ENCODE data around the gene HMMR.

GRCh38 chr5:163434401-163434866 is 26.0 kb upstream of the HMMR start:
- TF ChIP-seq CTCF (IDR thresholded peaks at IDR 0.05; ENCODE audit: low read length) (no peak), EZH2 (optimal IDR thresholded peaks at IDR 0.05; ENCODE audit: low read depth, low read length) (no peak), EZH2phosphoT487 (IDR thresholded peaks at IDR 0.05; ENCODE audit: low read length) (no peak)
